ENCODE data around the gene IQCF6.
"Not testable (repeated sequence)": the region's sequence is repeated elsewhere in the genome, so short reads cannot be mapped to it uniquely, and the experiment has no call there.

GRCh38 chr3:51753763-51754750 lies 25.0 kb downstream of the IQCF6 start:
- TF ChIP-seq, protein P1, sequence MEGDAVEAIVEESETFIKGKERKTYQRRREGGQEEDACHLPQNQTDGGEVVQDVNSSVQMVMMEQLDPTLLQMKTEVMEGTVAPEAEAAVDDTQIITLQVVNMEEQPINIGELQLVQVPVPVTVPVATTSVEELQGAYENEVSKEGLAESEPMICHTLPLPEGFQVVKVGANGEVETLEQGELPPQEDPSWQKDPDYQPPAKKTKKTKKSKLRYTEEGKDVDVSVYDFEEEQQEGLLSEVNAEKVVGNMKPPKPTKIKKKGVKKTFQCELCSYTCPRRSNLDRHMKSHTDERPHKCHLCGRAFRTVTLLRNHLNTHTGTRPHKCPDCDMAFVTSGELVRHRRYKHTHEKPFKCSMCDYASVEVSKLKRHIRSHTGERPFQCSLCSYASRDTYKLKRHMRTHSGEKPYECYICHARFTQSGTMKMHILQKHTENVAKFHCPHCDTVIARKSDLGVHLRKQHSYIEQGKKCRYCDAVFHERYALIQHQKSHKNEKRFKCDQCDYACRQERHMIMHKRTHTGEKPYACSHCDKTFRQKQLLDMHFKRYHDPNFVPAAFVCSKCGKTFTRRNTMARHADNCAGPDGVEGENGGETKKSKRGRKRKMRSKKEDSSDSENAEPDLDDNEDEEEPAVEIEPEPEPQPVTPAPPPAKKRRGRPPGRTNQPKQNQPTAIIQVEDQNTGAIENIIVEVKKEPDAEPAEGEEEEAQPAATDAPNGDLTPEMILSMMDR (IDR thresholded peaks at IDR 0.05 in 4 of 5, conservative IDR thresholded peaks at IDR 0.05 in 1 of 5): not testable (repeated sequence)
- not testable (repeated sequence) for TF ChIP-seq POLR2A (IDR thresholded peaks at IDR 0.05)

Measured in gastrocnemius medialis (tissue), 4 donors.